Measurements from ENCODE around the gene MAT1A.

Gene MAT1A

DNA sequence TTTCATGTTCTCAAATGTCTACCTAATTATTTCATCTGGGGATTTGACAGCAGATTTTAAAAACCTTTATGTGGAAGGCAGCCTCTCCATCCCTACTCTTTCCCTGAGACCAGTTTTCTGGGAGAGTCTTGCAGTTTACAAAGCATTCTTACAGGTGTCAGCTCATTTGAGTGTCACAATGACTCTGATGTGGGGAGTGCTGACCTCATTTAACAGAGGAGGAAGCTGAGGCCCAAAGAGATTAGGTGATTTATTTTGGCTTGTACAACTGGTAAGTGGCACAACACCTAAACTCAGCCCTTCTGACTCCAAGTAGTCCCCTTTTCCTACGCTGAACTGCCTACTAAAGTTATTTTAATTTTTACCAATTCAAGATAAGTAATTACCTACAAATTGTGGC, 33.3 kb upstream of the MAT1A start:
- Histone ChIP-seq H3K4me1 (no peaks in the 10 kb centered on the region), H3K9me3 (no peaks in the 10 kb centered on the region), H3K4me3 (no peak overlapping the region), H3K27ac (no peak overlapping the region), H3K36me3 (no peaks in the 10 kb centered on the region), H3K27me3 (no peaks in the 10 kb centered on the region)
- TF ChIP-seq, protein P1, sequence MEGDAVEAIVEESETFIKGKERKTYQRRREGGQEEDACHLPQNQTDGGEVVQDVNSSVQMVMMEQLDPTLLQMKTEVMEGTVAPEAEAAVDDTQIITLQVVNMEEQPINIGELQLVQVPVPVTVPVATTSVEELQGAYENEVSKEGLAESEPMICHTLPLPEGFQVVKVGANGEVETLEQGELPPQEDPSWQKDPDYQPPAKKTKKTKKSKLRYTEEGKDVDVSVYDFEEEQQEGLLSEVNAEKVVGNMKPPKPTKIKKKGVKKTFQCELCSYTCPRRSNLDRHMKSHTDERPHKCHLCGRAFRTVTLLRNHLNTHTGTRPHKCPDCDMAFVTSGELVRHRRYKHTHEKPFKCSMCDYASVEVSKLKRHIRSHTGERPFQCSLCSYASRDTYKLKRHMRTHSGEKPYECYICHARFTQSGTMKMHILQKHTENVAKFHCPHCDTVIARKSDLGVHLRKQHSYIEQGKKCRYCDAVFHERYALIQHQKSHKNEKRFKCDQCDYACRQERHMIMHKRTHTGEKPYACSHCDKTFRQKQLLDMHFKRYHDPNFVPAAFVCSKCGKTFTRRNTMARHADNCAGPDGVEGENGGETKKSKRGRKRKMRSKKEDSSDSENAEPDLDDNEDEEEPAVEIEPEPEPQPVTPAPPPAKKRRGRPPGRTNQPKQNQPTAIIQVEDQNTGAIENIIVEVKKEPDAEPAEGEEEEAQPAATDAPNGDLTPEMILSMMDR (IDR thresholded peaks at IDR 0.05) = no peak
- intact Hi-C loops (cut with DNase I; ENCODE audit: low total_unique reads) = no loop called here
- no peak for DNase-seq

DNA sequence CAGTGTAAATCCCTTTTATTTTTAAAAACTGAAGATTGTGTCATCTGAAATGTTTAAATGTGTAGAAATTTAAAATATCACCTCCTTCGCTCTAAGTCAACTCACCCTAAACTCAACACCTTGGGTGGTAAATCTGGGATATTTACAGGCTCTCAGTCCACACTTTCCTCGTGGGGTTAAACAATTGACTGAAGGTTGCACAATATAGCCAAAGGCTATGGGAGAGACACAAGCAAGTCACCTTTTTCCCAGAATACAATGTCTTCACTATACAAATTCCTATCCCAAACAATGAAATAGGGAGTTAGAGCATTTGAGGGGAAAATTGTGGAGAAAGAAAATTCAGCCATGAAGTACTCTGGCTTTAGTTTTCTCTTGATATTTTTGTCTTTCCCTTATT, 32.7 kb upstream of the MAT1A start:
- DNase-seq = no peak
- no peaks in the 10 kb centered on the region for H3K27me3 ChIP-seq
- H3K36me3 ChIP-seq = no peaks in the 10 kb centered on the region
- H3K4me3 ChIP-seq = no peak overlapping the region
- H3K9me3 ChIP-seq = no peaks in the 10 kb centered on the region
- H3K4me1 ChIP-seq = no peaks in the 10 kb centered on the region
- H3K27ac ChIP-seq = no peak overlapping the region
- TF ChIP-seq, protein P1 (IDR thresholded peaks at IDR 0.05) = no peak
- intact Hi-C loops (cut with DNase I; ENCODE audit: low total_unique reads) = no loop called here

DNA sequence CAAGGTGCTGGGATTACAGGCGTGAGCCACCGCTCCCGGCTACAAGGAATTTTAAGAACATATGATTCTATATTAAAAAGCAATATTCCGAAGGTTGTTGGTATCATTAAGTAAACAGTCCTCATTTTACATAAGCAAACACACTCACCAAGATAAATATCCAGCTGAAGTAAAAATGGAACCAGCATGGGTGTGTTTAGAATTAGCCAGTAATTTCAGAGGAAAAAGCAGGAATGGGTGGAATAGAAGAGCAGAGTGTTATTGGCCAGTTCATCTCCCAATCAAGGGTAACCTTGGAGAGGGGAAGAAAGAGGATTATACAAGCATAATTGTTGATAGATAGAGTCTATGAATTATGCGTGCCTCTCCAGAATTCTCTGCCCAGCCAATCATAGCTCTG, 31.7 kb upstream of the MAT1A start:
- Histone ChIP-seq H3K27ac (no peak overlapping the region), H3K27me3 (no peaks in the 10 kb centered on the region), H3K4me1 (no peaks in the 10 kb centered on the region), H3K9me3 (no peaks in the 10 kb centered on the region), H3K4me3 (no peak overlapping the region), H3K36me3 (no peaks in the 10 kb centered on the region)
- intact Hi-C loops (cut with DNase I; ENCODE audit: low total_unique reads) = no loop called here
- TF ChIP-seq, protein P1 (IDR thresholded peaks at IDR 0.05) = no peak
- DNase-seq = no peak

DNA sequence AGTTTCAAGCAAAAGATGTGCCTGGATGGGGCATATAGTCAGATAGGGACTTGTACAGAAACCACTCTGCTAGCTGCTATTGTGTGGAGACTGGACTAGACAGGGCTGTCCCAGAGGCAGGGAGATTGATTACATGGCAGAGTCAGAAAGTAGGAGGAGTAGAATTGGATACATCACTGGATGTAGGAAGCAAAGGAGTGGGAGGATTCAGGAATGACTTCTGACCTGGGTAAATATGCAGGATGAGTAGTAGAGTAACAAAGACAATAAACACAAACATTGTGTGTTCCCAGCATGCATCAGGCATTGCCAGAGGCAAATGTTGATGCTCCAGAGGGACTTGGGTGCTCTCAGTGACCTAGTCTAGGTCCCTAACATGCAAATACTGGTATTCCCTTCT, 30.9 kb upstream of the MAT1A start:
- intact Hi-C loops (cut with DNase I; ENCODE audit: low total_unique reads) = no loop called here
- DNase-seq = no peak
- no peaks in the 10 kb centered on the region for H3K4me1 ChIP-seq

DNA sequence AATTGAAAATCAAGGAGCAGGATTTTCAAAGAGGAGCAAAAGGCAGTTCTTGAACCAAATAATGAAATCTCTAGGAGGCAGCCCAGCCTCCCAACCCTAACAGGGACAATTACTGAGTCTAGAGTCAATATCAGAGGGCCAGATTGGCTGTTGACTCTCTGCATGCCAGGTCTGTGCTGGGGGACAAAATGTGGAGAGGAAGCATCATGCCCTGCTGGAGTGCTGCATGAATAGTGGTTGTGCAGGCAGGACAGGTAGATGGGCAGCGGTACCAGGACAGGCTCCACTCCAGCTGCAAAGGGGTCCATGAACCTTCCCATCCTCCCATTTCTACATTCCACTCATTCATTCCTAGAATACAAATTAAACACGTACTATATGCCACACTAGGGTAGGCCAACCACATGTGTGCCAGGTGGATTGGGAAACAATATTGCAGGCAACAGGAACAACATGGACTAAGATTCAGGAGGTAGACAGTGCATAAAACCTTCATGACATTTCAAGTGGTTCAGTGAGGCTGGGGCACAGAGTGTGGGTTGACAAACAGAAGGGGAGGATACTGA, 30.4 kb upstream of the MAT1A start:
- H3K4me1 ChIP-seq = no peaks in the 10 kb centered on the region
- H3K9me3 ChIP-seq = no peaks in the 10 kb centered on the region
- no peaks in the 10 kb centered on the region for H3K27me3 ChIP-seq
- TF ChIP-seq, protein P1 (IDR thresholded peaks at IDR 0.05) = no peak
- no peaks in the 10 kb centered on the region for H3K36me3 ChIP-seq
- H3K4me3 ChIP-seq = no peak overlapping the region
- DNase-seq = no peak
- H3K27ac ChIP-seq = no peak overlapping the region
- intact Hi-C loops (cut with DNase I; ENCODE audit: low total_unique reads) = no loop called here

More for the DNA sequence above, 30.9 kb upstream of the MAT1A start:
- Histone ChIP-seq H3K36me3 (no peaks in the 10 kb centered on the region), H3K9me3 (no peaks in the 10 kb centered on the region), H3K27ac (no peak overlapping the region), H3K27me3 (no peaks in the 10 kb centered on the region), H3K4me3 (no peak overlapping the region)
- TF ChIP-seq, protein P1 (IDR thresholded peaks at IDR 0.05) = no peak

DNA sequence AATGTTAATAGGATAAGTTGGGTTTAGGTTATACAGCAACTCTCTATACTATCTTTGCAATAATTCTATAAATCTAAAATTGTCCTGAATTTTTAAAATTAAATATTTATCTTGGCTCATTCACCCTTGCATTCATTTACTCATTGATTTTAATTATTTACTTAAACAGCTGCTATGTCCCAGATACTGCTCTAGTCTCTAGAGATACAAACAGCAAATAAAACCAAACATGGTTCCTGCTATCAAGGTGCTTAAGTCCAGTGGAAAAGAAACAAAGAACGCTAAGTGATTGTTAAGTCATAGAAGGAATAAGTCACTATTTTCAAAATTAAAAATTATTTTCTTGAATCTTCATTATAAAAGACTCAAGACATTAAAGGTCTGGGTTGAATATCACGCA, 29.9 kb upstream of the MAT1A start:
- H3K4me3 ChIP-seq = no peak overlapping the region
- H3K9me3 ChIP-seq = no peaks in the 10 kb centered on the region
- no peaks in the 10 kb centered on the region for H3K36me3 ChIP-seq
- DNase-seq = no peak
- H3K27ac ChIP-seq = no peak overlapping the region
- intact Hi-C loops (cut with DNase I; ENCODE audit: low total_unique reads) = no loop called here
- no peaks in the 10 kb centered on the region for H3K27me3 ChIP-seq
- no peaks in the 10 kb centered on the region for H3K4me1 ChIP-seq
- TF ChIP-seq, protein P1 (IDR thresholded peaks at IDR 0.05) = no peak
